K562 (cell line): ENCODE results near the gene SIM1. TPM values are rescaled to one million over a fixed set of nuclear protein-coding genes. Genes with fewer than 3 reads are reported as not detected.

Experiments used
- ATAC-seq: fragments of 200-7000 bp; cut with Tn5 transposase; 3 replicates; pipeline ENCODE4 v1.9.1; 2020; ENCODE audit warnings: moderate library complexity
- BruUV-seq: library from RNA; stranded (reverse); fragments of 400-500 nt; replicated peaks from 2 replicates; lab custom pipeline; 2021; lab: Mats Ljungman, UMichigan
- CTCF ChIA-PET: fragments of 300-600 bp; formaldehyde crosslinking; extraction: SDS; loops from one replicate; lab custom pipeline; 2021; ENCODE audit warnings: low intra/inter-chr PET ratio; lab: Yijun Ruan, JAX
- POLR2A ChIA-PET: fragments of 300-600, 350-650 bp; sonication (Branson Sonifier 250); formaldehyde crosslinking; extraction: SDS; loops from one replicate; lab custom pipeline; 2021; ENCODE audit warnings: antibody characterized with exemption, inconsistent platforms; lab: Yijun Ruan, JAX
- DNase-seq, 4 experiments: peaks; one replicate each; pipeline versions ENCODE4 v3.0.0 to v3.0.0-alpha.2; 2011 to 2018; ENCODE audit warnings: low spot score in 3 of 4, mixed read lengths in 3 of 4; ENCODE audit errors: extremely low read depth in 1 of 4
- FAIRE-seq: peaks from 2 replicates; lab custom pipeline; 2011; peaks lifted over from hg19 to GRCh38; lab: Jason Lieb, UNC
- H2AFZ ChIP-seq: 2 replicates; pipeline ENCODE4 v1.6.0; 2011; ENCODE audit warnings: low read depth, low read length, control low read depth, inconsistent platforms
- H3K27ac ChIP-seq: fragments of 200-600 bp; 3 replicates; pipeline ENCODE4 v1.8.0; 2011; ENCODE audit warnings: low read depth, mild to moderate bottlenecking, control low read depth, inconsistent platforms, low read length, moderate library complexity, mixed read lengths; ENCODE audit errors: extremely low read depth
- H3K27me3 ChIP-seq, 2 experiments: fragments of 300-600 bp in 1 of 2; 2 replicates in 1 of 2; 3 replicates in 1 of 2; pipeline versions ENCODE4 v1.6.0 to v1.8.0; 2011; ENCODE audit warnings: inconsistent platforms in 2 of 2, low read length in 2 of 2, mild to moderate bottlenecking in 1 of 2, mixed read lengths in 1 of 2, moderate library complexity in 1 of 2; ENCODE audit not compliant: control insufficient read depth in 2 of 2, insufficient read depth in 2 of 2
- H3K36me3 ChIP-seq: fragments of 300-600 bp; 3 replicates; pipeline ENCODE4 v1.8.0; 2011; ENCODE audit warnings: mild to moderate bottlenecking, low read length, inconsistent platforms; ENCODE audit not compliant: control insufficient read depth, insufficient read depth
- H3K4me1 ChIP-seq, 2 experiments: fragments of 200-600 bp in 1 of 2; replicated peaks in 1 of 2; 2 replicates in 1 of 2; 3 replicates in 1 of 2; pipeline versions ENCODE4 v1.5.1 to v1.8.0; 2011; ENCODE audit warnings: inconsistent platforms in 2 of 2, low read length in 2 of 2, mild to moderate bottlenecking in 1 of 2, mixed read lengths in 1 of 2, moderate library complexity in 1 of 2; ENCODE audit not compliant: control insufficient read depth in 2 of 2, insufficient read depth in 2 of 2
- H3K4me2 ChIP-seq: 2 replicates; pipeline ENCODE4 v1.6.1; 2011; ENCODE audit warnings: low read length, control low read depth, inconsistent platforms, mixed read lengths; ENCODE audit not compliant: insufficient read depth
- H3K4me3 ChIP-seq: fragments of 200-600 bp; sonication (generic), shearing (Covaris generic); 2 replicates; pipeline ENCODE4 v1.5.1; 2016; ENCODE audit warnings: control low read depth, inconsistent platforms
- H3K79me2 ChIP-seq: fragments of 200-600 bp; 3 replicates; pipeline ENCODE4 v1.8.0; 2011; ENCODE audit warnings: low read length, inconsistent platforms; ENCODE audit not compliant: control insufficient read depth, insufficient read depth
- H3K9ac ChIP-seq, 2 experiments: 2 replicates each; pipeline versions ENCODE4 v1.6.0 to v1.6.1; 2011; ENCODE audit warnings: low read depth in 2 of 2, low read length in 2 of 2, control low read depth in 1 of 2, inconsistent platforms in 1 of 2, mild to moderate bottlenecking in 1 of 2, mixed read lengths in 1 of 2; ENCODE audit not compliant: insufficient read depth in 1 of 2
- H3K9me1 ChIP-seq: one replicate; pipeline ENCODE4 v1.6.0; 2011; ENCODE audit warnings: inconsistent platforms, mild to moderate bottlenecking, low read length, moderate library complexity; ENCODE audit not compliant: control insufficient read depth, insufficient read depth
- H3K9me3 ChIP-seq: replicated peaks from 2 replicates; pipeline ENCODE4 v1.5.1; 2011; ENCODE audit warnings: low read depth, low read length, inconsistent platforms; ENCODE audit not compliant: control insufficient read depth, insufficient read depth
- H4K20me1 ChIP-seq: replicated peaks from 2 replicates; pipeline ENCODE4 v1.6.1; 2011; ENCODE audit warnings: low read length, inconsistent platforms, mixed read lengths; ENCODE audit not compliant: control insufficient read depth, insufficient read depth
- FOSL1 ChIP-seq: fragments of 200-800 bp; sonication (Bioruptor generic); conservative IDR thresholded peaks from 2 replicates; pipeline ENCODE4 v1.6.1; 2016; ENCODE audit warnings: missing genetic modification characterization, missing compliant biosample characterization
- HNRNPL ChIP-seq: fragments of 200-400 bp; formaldehyde crosslinking; IDR thresholded peaks from 2 replicates; pipeline ENCODE4 v1.6.1; 2017; ENCODE audit warnings: low read depth, mild to moderate bottlenecking, low read length
- KDM2B ChIP-seq: fragments of 250-450 bp; sonication (Bioruptor Pico); IDR thresholded peaks from 2 replicates; pipeline ENCODE4 v1.8.0; 2021; ENCODE audit warnings: mild to moderate bottlenecking, moderate library complexity
- MXI1 ChIP-seq: IDR thresholded peaks from 2 replicates; pipeline ENCODE4 v1.6.1; 2011; ENCODE audit warnings: low read depth, mild to moderate bottlenecking, improper control_type of control experiment, low read length
- PHF8 ChIP-seq: fragments of 200-600 bp; sonication (generic); IDR thresholded peaks from 2 replicates; pipeline ENCODE4 v1.6.1; 2012; ENCODE audit warnings: mixed run types, mild to moderate bottlenecking, inconsistent platforms, low read length, moderate library complexity, borderline replicate concordance
- ZKSCAN8 ChIP-seq: fragments of 200-800 bp; sonication (Bioruptor generic); IDR thresholded peaks from 2 replicates; pipeline ENCODE4 v1.6.1; 2016; ENCODE audit warnings: missing genetic modification characterization, missing compliant biosample characterization
- ZNF140 ChIP-seq: fragments of 250-450 bp; sonication (Bioruptor Pico); IDR thresholded peaks from 2 replicates; pipeline ENCODE4 v1.8.0; 2021; ENCODE audit warnings: moderate library complexity, mild to moderate bottlenecking, inconsistent platforms
- ZNF184 ChIP-seq: sonication (generic); formaldehyde crosslinking; IDR thresholded peaks from 2 replicates; pipeline ENCODE4 v1.5.0; 2020; ENCODE audit warnings: missing genetic modification reagents
- WGBS: fragments of 100-300 bp; shearing (Covaris generic); methylation state at CpG from one replicate; pipeline ENCODE4 v1.1.6; 2016; ENCODE audit warnings: low coverage, mixed read lengths; ENCODE audit not compliant: insufficient coverage; ENCODE audit errors: missing lambda C conversion rate; 5-methylcytosine and 5-hydroxymethylcytosine counted together
- in situ Hi-C: fragments of 300-500 bp; cut with MboI; formaldehyde crosslinking; loops from 4 replicates; pipeline ENCODE4 v1.15.0; 2018; ENCODE audit warnings: inconsistent platforms, mixed read lengths
- intact Hi-C: fragments of 100-400 bp; cut with micrococcal nuclease; formaldehyde crosslinking; loops from 2 replicates; pipeline ENCODE4 v1.14.2; 2022
- polyA plus RNA-seq, 8 experiments: library from polyadenylated mRNA; depleted of rRNA in 4 of 8; stranded (reverse) in 5 of 8; unstranded in 3 of 8; fragments of >200 nt; fragmentation: Nextera tagmentation in 2 of 8; fragmentation: Illumina TruSeq in 1 of 8; extraction: Ambion mirVana in 2 of 8; extraction: Trizol in 1 of 8; gene quantifications; 2 replicates each; pipeline versions ENCODE4 v1.2.1 to v1.2.3, GENCODE V29; 2011 to 2014; ENCODE audit warnings: inconsistent platforms in 1 of 8, missing spikeins in 1 of 8
- total RNA-seq, 7 experiments: library from RNA; depleted of rRNA in 6 of 7; stranded (reverse); fragments of >200 nt in 6 of 7; fragmentation: Illumina TruSeq in 2 of 7; extraction: Trizol in 2 of 7; gene quantifications; 2 replicates each; pipeline versions ENCODE4 v1.2.1 to v1.2.3, GENCODE V29; 2011 to 2021; ENCODE audit warnings: low replicate concordance in 1 of 7
- TF ChIP-seq, protein P1 (sequence below): fragments of 250-450 bp; sonication (Bioruptor Pico); IDR thresholded peaks from 2 replicates; pipeline ENCODE4 v1.8.0; 2021; ENCODE audit warnings: mild to moderate bottlenecking, moderate library complexity
- TF ChIP-seq, protein P2 (sequence below), 2 experiments: fragments of 450-650 bp in 1 of 2; sonication (generic) in 1 of 2; formaldehyde crosslinking in 1 of 2; IDR thresholded peaks; 2 replicates each; pipeline versions ENCODE4 v1.7.1 to v1.9.0; 2016 to 2022; ENCODE audit warnings: inconsistent platforms in 1 of 2, mild to moderate bottlenecking in 1 of 2, missing genetic modification reagents in 1 of 2
- TF ChIP-seq, protein P3 (sequence below): fragments of 250-450 bp; sonication (Bioruptor Pico); IDR thresholded peaks from 2 replicates; pipeline ENCODE4 v1.4.0; 2020; ENCODE audit warnings: mild to moderate bottlenecking

Gene SIM1
- total and polyA plus RNA-seq, 9 of the 15 experiments (the other 6 are each of a cell fraction or from before 2014, with no cell fraction given): not detected

DNA sequence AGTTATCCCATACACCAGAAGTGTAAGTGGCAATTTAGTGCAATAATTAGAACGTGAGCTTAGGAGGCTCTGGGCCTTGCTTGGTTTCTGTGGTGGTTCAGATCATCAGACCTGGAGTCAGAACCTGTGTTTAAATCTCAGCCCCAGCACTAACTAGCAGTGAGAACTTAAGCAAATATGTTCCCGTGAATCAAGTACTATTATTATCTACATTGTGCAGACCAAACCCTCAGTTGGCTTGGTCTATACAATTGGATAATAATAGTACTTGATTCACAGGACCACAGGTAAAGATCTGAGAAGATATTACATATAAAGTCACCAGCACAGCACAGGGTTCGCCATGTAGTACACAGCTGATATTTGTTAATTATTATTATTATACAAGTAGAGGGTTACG lies 93.1 kb downstream of the SIM1 start:
- ChIA-PET CTCF (no interaction called here), POLR2A (no interaction called here)
- Histone ChIP-seq H4K20me1 (no peaks in the 10 kb centered on the region), H2AFZ (no peak overlapping the region), H3K27me3 (no peaks in the 10 kb centered on the region; a peak in 1 of 5 replicates), H3K4me2 (no peak overlapping the region), H3K9me3 (no peaks in the 10 kb centered on the region), H3K27ac (no peak overlapping the region), H3K9me1 (no peaks in the 10 kb centered on the region), H3K79me2 (no peaks in the 10 kb centered on the region), H3K9ac (no peak overlapping the region), H3K4me1 (no peaks in the 10 kb centered on the region), H3K36me3 (no peaks in the 10 kb centered on the region), H3K4me3 (no peak overlapping the region)
- ATAC-seq (no peak), DNase-seq (no peak), FAIRE-seq (no peak)
- in situ Hi-C loops (no loop called here), intact Hi-C loops (no loop called here)
- WGBS: 15% methylated on average over 4 of the region's 4 CpGs
- BruUV-seq: no TSS peak
- TF ChIP-seq ZNF140: no peak
- TF ChIP-seq, protein P1, sequence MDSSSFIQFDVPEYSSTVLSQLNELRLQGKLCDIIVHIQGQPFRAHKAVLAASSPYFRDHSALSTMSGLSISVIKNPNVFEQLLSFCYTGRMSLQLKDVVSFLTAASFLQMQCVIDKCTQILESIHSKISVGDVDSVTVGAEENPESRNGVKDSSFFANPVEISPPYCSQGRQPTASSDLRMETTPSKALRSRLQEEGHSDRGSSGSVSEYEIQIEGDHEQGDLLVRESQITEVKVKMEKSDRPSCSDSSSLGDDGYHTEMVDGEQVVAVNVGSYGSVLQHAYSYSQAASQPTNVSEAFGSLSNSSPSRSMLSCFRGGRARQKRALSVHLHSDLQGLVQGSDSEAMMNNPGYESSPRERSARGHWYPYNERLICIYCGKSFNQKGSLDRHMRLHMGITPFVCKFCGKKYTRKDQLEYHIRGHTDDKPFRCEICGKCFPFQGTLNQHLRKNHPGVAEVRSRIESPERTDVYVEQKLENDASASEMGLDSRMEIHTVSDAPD (CRISPR knock-in tag): no peak
- no peak for TF ChIP-seq MXI1
- TF ChIP-seq KDM2B (CRISPR knock-in tag): no peak
- TF ChIP-seq, protein P2, sequence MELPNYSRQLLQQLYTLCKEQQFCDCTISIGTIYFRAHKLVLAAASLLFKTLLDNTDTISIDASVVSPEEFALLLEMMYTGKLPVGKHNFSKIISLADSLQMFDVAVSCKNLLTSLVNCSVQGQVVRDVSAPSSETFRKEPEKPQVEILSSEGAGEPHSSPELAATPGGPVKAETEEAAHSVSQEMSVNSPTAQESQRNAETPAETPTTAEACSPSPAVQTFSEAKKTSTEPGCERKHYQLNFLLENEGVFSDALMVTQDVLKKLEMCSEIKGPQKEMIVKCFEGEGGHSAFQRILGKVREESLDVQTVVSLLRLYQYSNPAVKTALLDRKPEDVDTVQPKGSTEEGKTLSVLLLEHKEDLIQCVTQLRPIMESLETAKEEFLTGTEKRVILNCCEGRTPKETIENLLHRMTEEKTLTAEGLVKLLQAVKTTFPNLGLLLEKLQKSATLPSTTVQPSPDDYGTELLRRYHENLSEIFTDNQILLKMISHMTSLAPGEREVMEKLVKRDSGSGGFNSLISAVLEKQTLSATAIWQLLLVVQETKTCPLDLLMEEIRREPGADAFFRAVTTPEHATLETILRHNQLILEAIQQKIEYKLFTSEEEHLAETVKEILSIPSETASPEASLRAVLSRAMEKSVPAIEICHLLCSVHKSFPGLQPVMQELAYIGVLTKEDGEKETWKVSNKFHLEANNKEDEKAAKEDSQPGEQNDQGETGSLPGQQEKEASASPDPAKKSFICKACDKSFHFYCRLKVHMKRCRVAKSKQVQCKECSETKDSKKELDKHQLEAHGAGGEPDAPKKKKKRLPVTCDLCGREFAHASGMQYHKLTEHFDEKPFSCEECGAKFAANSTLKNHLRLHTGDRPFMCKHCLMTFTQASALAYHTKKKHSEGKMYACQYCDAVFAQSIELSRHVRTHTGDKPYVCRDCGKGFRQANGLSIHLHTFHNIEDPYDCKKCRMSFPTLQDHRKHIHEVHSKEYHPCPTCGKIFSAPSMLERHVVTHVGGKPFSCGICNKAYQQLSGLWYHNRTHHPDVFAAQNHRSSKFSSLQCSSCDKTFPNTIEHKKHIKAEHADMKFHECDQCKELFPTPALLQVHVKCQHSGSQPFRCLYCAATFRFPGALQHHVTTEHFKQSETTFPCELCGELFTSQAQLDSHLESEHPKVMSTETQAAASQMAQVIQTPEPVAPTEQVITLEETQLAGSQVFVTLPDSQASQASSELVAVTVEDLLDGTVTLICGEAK (IDR thresholded peaks at IDR 0.05): no peak
- TF ChIP-seq, protein P2 (CRISPR knock-in tag; IDR thresholded peaks at IDR 0.05): no peak
- TF ChIP-seq FOSL1 (tag): no peak
- TF ChIP-seq HNRNPL: no peak
- TF ChIP-seq, protein P3, sequence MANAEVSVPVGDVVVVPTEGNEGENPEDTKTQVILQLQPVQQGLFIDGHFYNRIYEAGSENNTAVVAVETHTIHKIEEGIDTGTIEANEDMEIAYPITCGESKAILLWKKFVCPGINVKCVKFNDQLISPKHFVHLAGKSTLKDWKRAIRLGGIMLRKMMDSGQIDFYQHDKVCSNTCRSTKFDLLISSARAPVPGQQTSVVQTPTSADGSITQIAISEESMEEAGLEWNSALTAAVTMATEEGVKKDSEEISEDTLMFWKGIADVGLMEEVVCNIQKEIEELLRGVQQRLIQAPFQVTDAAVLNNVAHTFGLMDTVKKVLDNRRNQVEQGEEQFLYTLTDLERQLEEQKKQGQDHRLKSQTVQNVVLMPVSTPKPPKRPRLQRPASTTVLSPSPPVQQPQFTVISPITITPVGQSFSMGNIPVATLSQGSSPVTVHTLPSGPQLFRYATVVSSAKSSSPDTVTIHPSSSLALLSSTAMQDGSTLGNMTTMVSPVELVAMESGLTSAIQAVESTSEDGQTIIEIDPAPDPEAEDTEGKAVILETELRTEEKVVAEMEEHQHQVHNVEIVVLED (CRISPR knock-in tag): no peak
- TF ChIP-seq PHF8: no peak
- TF ChIP-seq ZNF184 (CRISPR knock-in tag): no peak
- no peak for TF ChIP-seq ZKSCAN8 (CRISPR knock-in tag)
